ENCODE results near the gene FLVCR2. TPM values are rescaled to one million over a fixed set of nuclear protein-coding genes. Genes with fewer than 3 reads are reported as not detected.

Gene FLVCR2
- total RNA-seq, 6 experiments from 2014 or later = 0.27 to 3.1 (median 1.8) TPM

- Mint-ChIP-seq H3K4me1 (ENCODE audit: low read depth) (peaks cover 2% of the 10 kb centered on the region), H3K9me3 (no peaks in the 10 kb centered on the region), H3K4me3 (no peak overlapping the region), H3K36me3 (ENCODE audit: low read depth) (no peaks in the 10 kb centered on the region), H3K27ac (no peak overlapping the region), H3K27me3 (ENCODE audit: insufficient read depth) (peaks cover 35% of the 10 kb centered on the region)
- no peak for DNase-seq
- TF ChIP-seq, protein P1, sequence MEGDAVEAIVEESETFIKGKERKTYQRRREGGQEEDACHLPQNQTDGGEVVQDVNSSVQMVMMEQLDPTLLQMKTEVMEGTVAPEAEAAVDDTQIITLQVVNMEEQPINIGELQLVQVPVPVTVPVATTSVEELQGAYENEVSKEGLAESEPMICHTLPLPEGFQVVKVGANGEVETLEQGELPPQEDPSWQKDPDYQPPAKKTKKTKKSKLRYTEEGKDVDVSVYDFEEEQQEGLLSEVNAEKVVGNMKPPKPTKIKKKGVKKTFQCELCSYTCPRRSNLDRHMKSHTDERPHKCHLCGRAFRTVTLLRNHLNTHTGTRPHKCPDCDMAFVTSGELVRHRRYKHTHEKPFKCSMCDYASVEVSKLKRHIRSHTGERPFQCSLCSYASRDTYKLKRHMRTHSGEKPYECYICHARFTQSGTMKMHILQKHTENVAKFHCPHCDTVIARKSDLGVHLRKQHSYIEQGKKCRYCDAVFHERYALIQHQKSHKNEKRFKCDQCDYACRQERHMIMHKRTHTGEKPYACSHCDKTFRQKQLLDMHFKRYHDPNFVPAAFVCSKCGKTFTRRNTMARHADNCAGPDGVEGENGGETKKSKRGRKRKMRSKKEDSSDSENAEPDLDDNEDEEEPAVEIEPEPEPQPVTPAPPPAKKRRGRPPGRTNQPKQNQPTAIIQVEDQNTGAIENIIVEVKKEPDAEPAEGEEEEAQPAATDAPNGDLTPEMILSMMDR (IDR thresholded peaks at IDR 0.05) = no peak
Measured at GRCh38 chr14:75549169-75549568, 29.3 kb upstream of the FLVCR2 start.

DNA sequence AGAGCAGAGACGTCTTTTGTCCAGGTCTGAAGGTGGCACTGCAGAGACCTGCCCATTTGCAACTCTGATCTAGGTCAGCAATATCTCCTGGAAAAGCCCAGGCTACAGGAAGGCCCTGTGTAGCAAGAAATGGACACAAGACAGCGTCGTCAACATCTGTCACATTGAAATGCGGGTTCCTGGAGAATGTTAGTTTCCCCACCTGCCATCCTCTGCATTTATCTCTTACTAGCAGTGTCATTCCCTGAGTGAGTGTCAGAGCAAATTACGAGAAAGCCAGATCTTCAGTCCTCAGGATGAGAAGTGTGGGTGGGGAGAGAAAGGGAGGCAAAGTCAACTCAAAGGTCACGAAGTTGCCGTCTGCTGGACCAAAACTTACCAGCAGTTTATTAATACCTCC lies 27.4 kb upstream of the FLVCR2 start:
- Mint-ChIP-seq H3K36me3 (ENCODE audit: low read depth) (no peaks in the 10 kb centered on the region), H3K27ac (no peak overlapping the region), H3K27me3 (ENCODE audit: insufficient read depth) (peaks cover 33% of the 10 kb centered on the region), H3K4me3 (no peak overlapping the region), H3K9me3 (no peaks in the 10 kb centered on the region), H3K4me1 (ENCODE audit: low read depth) (peaks cover 10% of the 10 kb centered on the region)
- DNase-seq = no peak
- TF ChIP-seq, protein P1 (IDR thresholded peaks at IDR 0.05) = no peak

DNA sequence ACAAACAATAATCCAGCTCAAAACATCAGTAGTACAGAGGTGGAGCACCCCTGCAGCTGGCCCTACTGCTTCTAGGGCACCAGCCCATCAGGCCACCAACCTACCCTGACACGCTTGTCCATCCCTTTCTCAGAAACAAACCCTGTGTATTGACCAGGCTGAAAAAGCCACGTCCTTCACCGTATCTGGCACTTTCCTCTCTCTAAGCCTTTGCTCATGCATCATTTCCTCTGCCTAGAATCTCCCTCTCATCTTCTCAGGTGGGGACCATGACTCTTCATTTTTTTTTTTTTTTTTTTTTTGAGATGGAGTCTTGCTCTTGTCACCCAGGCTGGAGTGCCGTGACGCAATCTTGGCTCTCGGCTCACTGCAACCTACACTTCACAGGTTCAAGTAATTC lies 25.3 kb upstream of the FLVCR2 start:
- TF ChIP-seq, protein P1 (IDR thresholded peaks at IDR 0.05) = no peak
- peaks cover 10% of the 10 kb centered on the region for H3K4me1 Mint-ChIP-seq (ENCODE audit: low read depth)
- H3K27ac Mint-ChIP-seq = no peak overlapping the region
- no peaks in the 10 kb centered on the region for H3K9me3 Mint-ChIP-seq
- DNase-seq = no peak
- H3K36me3 Mint-ChIP-seq (ENCODE audit: low read depth) = no peaks in the 10 kb centered on the region
- no peak overlapping the region for H3K4me3 Mint-ChIP-seq
- peaks cover 21% of the 10 kb centered on the region for H3K27me3 Mint-ChIP-seq (ENCODE audit: insufficient read depth)

GRCh38 chr14:75553761-75554364 lies 24.6 kb upstream of the FLVCR2 start:
- no peak for DNase-seq
- H3K4me1 Mint-ChIP-seq (ENCODE audit: low read depth) = peaks cover 10% of the 10 kb centered on the region
- H3K36me3 Mint-ChIP-seq (ENCODE audit: low read depth) = no peaks in the 10 kb centered on the region
- H3K9me3 Mint-ChIP-seq = no peaks in the 10 kb centered on the region
- TF ChIP-seq, protein P1 (IDR thresholded peaks at IDR 0.05) = no peak
- no peak overlapping the region for H3K4me3 Mint-ChIP-seq
- H3K27ac Mint-ChIP-seq = no peak overlapping the region
- H3K27me3 Mint-ChIP-seq (ENCODE audit: insufficient read depth) = peaks cover 19% of the 10 kb centered on the region

DNA sequence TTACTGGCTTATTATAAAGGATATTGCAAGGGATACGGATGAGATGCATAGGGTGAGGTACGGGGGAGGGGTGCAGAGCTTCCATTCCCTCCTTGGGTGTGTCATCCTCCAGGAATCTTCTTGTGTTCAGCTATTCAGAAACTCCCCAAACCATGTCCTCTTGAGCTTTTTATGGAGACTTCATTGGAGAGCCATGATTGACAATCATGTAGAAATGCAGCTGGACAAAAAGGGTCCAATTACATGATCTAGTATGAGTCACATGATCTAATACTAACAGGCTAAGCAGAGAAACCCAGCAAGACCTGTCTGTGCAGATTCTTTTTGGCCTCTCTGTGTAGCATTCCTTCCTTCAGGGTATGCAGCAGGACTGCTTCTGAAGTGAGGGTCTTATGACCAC lies 23.9 kb upstream of the FLVCR2 start:
- Mint-ChIP-seq H3K36me3 (ENCODE audit: low read depth) (no peaks in the 10 kb centered on the region), H3K27me3 (ENCODE audit: insufficient read depth) (peaks cover 19% of the 10 kb centered on the region), H3K9me3 (no peaks in the 10 kb centered on the region), H3K4me3 (no peak overlapping the region), H3K27ac (no peak overlapping the region), H3K4me1 (ENCODE audit: low read depth) (peaks cover 11% of the 10 kb centered on the region)
- DNase-seq = no peak
- TF ChIP-seq, protein P1 (IDR thresholded peaks at IDR 0.05) = no peak

Measured in HFFc6 (cell line).